Peyer's patch (tissue), 4 donors: ENCODE data around the gene ASCC1.

ENCODE experiments used
- CTCF ChIP-seq, 6 experiments: fragments of 450-650 bp in 4 of 6; fragments of 200-600 bp in 2 of 6; sonication (generic) in 1 of 6; IDR thresholded peaks; one replicate each; pipeline ENCODE4 v1.5.1; 2017 to 2019; ENCODE audit warnings: antibody characterized with exemption in 6 of 6, mild to moderate bottlenecking in 3 of 6, moderate library complexity in 1 of 6
- POLR2A ChIP-seq, 2 donors: fragments of 450-650 bp; IDR thresholded peaks; one replicate each; pipeline ENCODE4 v1.5.1; 2017; ENCODE audit warnings: antibody characterized with exemption in 2 of 2, mild to moderate bottlenecking in 2 of 2, moderate library complexity in 2 of 2

GRCh38 chr10:72215611-72216549 lies at the start of gene ASCC1, which contains the start of gene ANAPC16:
- TF ChIP-seq CTCF (IDR thresholded peaks at IDR 0.05), result peak in 2 of 6 experiments; percentile 3 to 13
- TF ChIP-seq POLR2A (IDR thresholded peaks at IDR 0.05), result peak; percentile 94 to 96
